Esophagus mucosa (tissue), 1 donor: ENCODE results near the gene CAT. TPM values are rescaled to one million over a fixed set of nuclear protein-coding genes. Genes with fewer than 3 reads are reported as not detected.
A peak's percentile ranks its signal among the peaks of the same experiment; 100 is the strongest.
"Not testable (repeated sequence)": the region's sequence is repeated elsewhere in the genome, so short reads cannot be mapped to it uniquely, and the experiment has no call there.

Experiments used
- ATAC-seq: fragments of 200-7000 bp; cut with Tn5 transposase; one replicate; pipeline ENCODE4 v1.9.1; 2020
- total RNA-seq: library from RNA; stranded (reverse); gene quantifications from one replicate; pipeline ENCODE4 v1.2.4, GENCODE V29; 2023
- donor health status: DM: yes; HTN: yes; CAD: no.

CAT gene
- total RNA-seq, result 19.3 TPM

- peak; percentile 99 for ATAC-seq
These were observed at the start of gene CAT for GRCh38 chr11:34438529-34439507. Gene CAT (plus strand): TSS chr11:34438934. CDS start chr11:34439014, 80 bp downstream.

GRCh38 chr11:34394771-34395300 is 43.9 kb upstream of the CAT start:
- ATAC-seq, result no peak

GRCh38 chr11:34395916-34396550 is 42.7 kb upstream of the CAT start:
- peak; percentile 99 for ATAC-seq

- no peak for ATAC-seq
These were observed 41.6 kb upstream of the CAT start for GRCh38 chr11:34397120-34397519.

- ATAC-seq, result no peak
These were observed 40.9 kb upstream of the CAT start for GRCh38 chr11:34397811-34398210.

- ATAC-seq, result no peak
These were observed 35.3 kb upstream of the CAT start for GRCh38 chr11:34403431-34403830.

- no peak for ATAC-seq
These were observed 34.5 kb upstream of the CAT start for GRCh38 chr11:34404280-34404679.

- ATAC-seq, result peak; percentile 68
These were observed 33.5 kb upstream of the CAT start for GRCh38 chr11:34405079-34405858.

GRCh38 chr11:34406413-34406812 is 32.3 kb upstream of the CAT start:
- no peak for ATAC-seq

- peak; percentile 84 for ATAC-seq
These were observed 31.5 kb upstream of the CAT start for GRCh38 chr11:34407121-34407813.

GRCh38 chr11:34408580-34409172 is 30.1 kb upstream of the CAT start:
- no peak for ATAC-seq

- ATAC-seq, result no peak
These were observed 27.6 kb upstream of the CAT start for GRCh38 chr11:34411111-34411510.

- peak; percentile 66 for ATAC-seq
These were observed 26.9 kb upstream of the CAT start for GRCh38 chr11:34411791-34412190.

- no peak for ATAC-seq
These were observed 25.5 kb upstream of the CAT start for GRCh38 chr11:34413263-34413662.

GRCh38 chr11:34415538-34415937 is 23.2 kb upstream of the CAT start:
- no peak for ATAC-seq

- ATAC-seq, result no peak
These were observed 22.6 kb upstream of the CAT start for GRCh38 chr11:34416088-34416487.

GRCh38 chr11:34416766-34417165 is 22.0 kb upstream of the CAT start:
- no peak for ATAC-seq

GRCh38 chr11:34417202-34417601 is 21.5 kb upstream of the CAT start:
- no peak for ATAC-seq

GRCh38 chr11:34419158-34419557 is 19.6 kb upstream of the CAT start:
- no peak for ATAC-seq

GRCh38 chr11:34423300-34423699 is 15.4 kb upstream of the CAT start:
- no peak for ATAC-seq

- not testable (repeated sequence) for ATAC-seq
These were observed 13.9 kb upstream of the CAT start for GRCh38 chr11:34424826-34425225.

- ATAC-seq, result no peak
These were observed 13.4 kb upstream of the CAT start for GRCh38 chr11:34425360-34425759.
